Neuron (in vitro differentiated cells): ENCODE data around the gene RGP1.
A peak's percentile ranks its signal among the peaks of the same experiment; 100 is the strongest.

Experiments used
- H2AFZ ChIP-seq: one replicate; pipeline ENCODE4 v1.6.1; 2013; ENCODE audit warnings: low read depth, mild to moderate bottlenecking, inconsistent platforms, low read length, moderate library complexity
- H3K27me3 ChIP-seq: one replicate; pipeline ENCODE4 v1.6.1; 2013; ENCODE audit warnings: low read length; ENCODE audit not compliant: insufficient read depth
- H3K36me3 ChIP-seq: one replicate; pipeline ENCODE4 v1.6.1; 2013; ENCODE audit warnings: low read length; ENCODE audit not compliant: insufficient read depth
- H3K4me1 ChIP-seq: one replicate; pipeline ENCODE4 v1.6.1; 2013; ENCODE audit warnings: low read length; ENCODE audit not compliant: insufficient read depth
- H3K4me3 ChIP-seq: 2 replicates; pipeline ENCODE4 v1.5.1; 2013; ENCODE audit warnings: mild to moderate bottlenecking, low read length, moderate library complexity
- H3K9me3 ChIP-seq: one replicate; pipeline ENCODE4 v1.6.1; 2013; ENCODE audit warnings: low read length

RGP1 gene

GRCh38 chr9:35756275-35757225 lies 7.5 kb downstream of the RGP1 start:
- H3K9me3 ChIP-seq: peaks cover 2% of the 10 kb centered on the region
- H3K36me3 ChIP-seq: peaks cover 44% of the 10 kb centered on the region
- no peak overlapping the region for H2AFZ ChIP-seq
- H3K4me3 ChIP-seq: no peak overlapping the region
- no peaks in the 10 kb centered on the region for H3K4me1 ChIP-seq
- H3K27me3 ChIP-seq: no peaks in the 10 kb centered on the region

- H3K27me3 ChIP-seq: no peaks in the 10 kb centered on the region
- H3K9me3 ChIP-seq: peaks cover 2% of the 10 kb centered on the region
- peak overlapping the region; percentile 1 for H3K4me3 ChIP-seq
- no peaks in the 10 kb centered on the region for H3K4me1 ChIP-seq
- H3K36me3 ChIP-seq: peaks cover 36% of the 10 kb centered on the region
- H2AFZ ChIP-seq: no peak overlapping the region
These were observed 8.3 kb downstream of the RGP1 start for GRCh38 chr9:35757226-35757891.

- no peaks in the 10 kb centered on the region for H3K4me1 ChIP-seq
- peaks cover 31% of the 10 kb centered on the region for H3K36me3 ChIP-seq
- no peak overlapping the region for H3K4me3 ChIP-seq
- H3K9me3 ChIP-seq: peaks cover 2% of the 10 kb centered on the region
- no peak overlapping the region for H2AFZ ChIP-seq
- no peaks in the 10 kb centered on the region for H3K27me3 ChIP-seq
These were observed 8.8 kb downstream of the RGP1 start for GRCh38 chr9:35757892-35758275.

GRCh38 chr9:35758475-35759050 lies 9.5 kb downstream of the RGP1 start:
- Histone ChIP-seq H3K4me1 (no peaks in the 10 kb centered on the region), H3K9me3 (peaks cover 2% of the 10 kb centered on the region), H3K36me3 (peaks cover 24% of the 10 kb centered on the region), H3K4me3 (no peak overlapping the region), H2AFZ (no peak overlapping the region), H3K27me3 (no peaks in the 10 kb centered on the region)

- no peaks in the 10 kb centered on the region for H3K9me3 ChIP-seq
- peaks cover 12% of the 10 kb centered on the region for H3K36me3 ChIP-seq
- H3K27me3 ChIP-seq: no peaks in the 10 kb centered on the region
- no peaks in the 10 kb centered on the region for H3K4me1 ChIP-seq
- no peak overlapping the region for H2AFZ ChIP-seq
- no peak overlapping the region for H3K4me3 ChIP-seq
These were observed 10.7 kb downstream of the RGP1 start for GRCh38 chr9:35759795-35760194.

- no peak overlapping the region for H3K4me3 ChIP-seq
- H3K4me1 ChIP-seq: no peaks in the 10 kb centered on the region
- no peaks in the 10 kb centered on the region for H3K9me3 ChIP-seq
- H2AFZ ChIP-seq: no peak overlapping the region
- H3K36me3 ChIP-seq: peaks cover 6% of the 10 kb centered on the region
- no peaks in the 10 kb centered on the region for H3K27me3 ChIP-seq
These were observed 11.6 kb downstream of the RGP1 start for GRCh38 chr9:35760651-35761050.

- no peak overlapping the region for H3K4me3 ChIP-seq
- H3K4me1 ChIP-seq: no peaks in the 10 kb centered on the region
- H3K27me3 ChIP-seq: no peaks in the 10 kb centered on the region
- no peaks in the 10 kb centered on the region for H3K9me3 ChIP-seq
- H3K36me3 ChIP-seq: no peaks in the 10 kb centered on the region
- H2AFZ ChIP-seq: no peak overlapping the region
These were observed 14.1 kb downstream of the RGP1 start for GRCh38 chr9:35763181-35763580.

GRCh38 chr9:35763803-35764202 lies 14.7 kb downstream of the RGP1 start:
- Histone ChIP-seq H2AFZ (no peak overlapping the region), H3K36me3 (no peaks in the 10 kb centered on the region), H3K27me3 (no peaks in the 10 kb centered on the region), H3K4me3 (no peak overlapping the region), H3K9me3 (no peaks in the 10 kb centered on the region), H3K4me1 (no peaks in the 10 kb centered on the region)

GRCh38 chr9:35766997-35767396 lies 17.9 kb downstream of the RGP1 start:
- Histone ChIP-seq H3K4me3 (no peak overlapping the region), H3K9me3 (no peaks in the 10 kb centered on the region), H3K27me3 (no peaks in the 10 kb centered on the region), H3K36me3 (no peaks in the 10 kb centered on the region), H2AFZ (no peak overlapping the region), H3K4me1 (no peaks in the 10 kb centered on the region)

GRCh38 chr9:35767458-35767857 lies 18.4 kb downstream of the RGP1 start:
- Histone ChIP-seq H3K36me3 (no peaks in the 10 kb centered on the region), H3K27me3 (no peaks in the 10 kb centered on the region), H2AFZ (no peak overlapping the region), H3K4me3 (no peak overlapping the region), H3K4me1 (no peaks in the 10 kb centered on the region), H3K9me3 (no peaks in the 10 kb centered on the region)

GRCh38 chr9:35769763-35770162 lies 20.7 kb downstream of the RGP1 start:
- Histone ChIP-seq H2AFZ (no peak overlapping the region), H3K36me3 (no peaks in the 10 kb centered on the region), H3K4me1 (no peaks in the 10 kb centered on the region), H3K4me3 (no peak overlapping the region), H3K27me3 (no peaks in the 10 kb centered on the region), H3K9me3 (no peaks in the 10 kb centered on the region)

- Histone ChIP-seq H3K4me3 (no peak overlapping the region), H3K36me3 (no peaks in the 10 kb centered on the region), H3K27me3 (no peaks in the 10 kb centered on the region)
These were observed 22.0 kb downstream of the RGP1 start for GRCh38 chr9:35771075-35771433.

GRCh38 chr9:35771534-35771933 lies 22.4 kb downstream of the RGP1 start:
- no peaks in the 10 kb centered on the region for H3K36me3 ChIP-seq
- no peaks in the 10 kb centered on the region for H3K27me3 ChIP-seq
- no peak overlapping the region for H3K4me3 ChIP-seq
- H3K9me3 ChIP-seq: no peaks in the 10 kb centered on the region
- H2AFZ ChIP-seq: no peak overlapping the region
- H3K4me1 ChIP-seq: peaks cover 4% of the 10 kb centered on the region

More at GRCh38 chr9:35771075-35771433, 22.0 kb downstream of the RGP1 start:
- Histone ChIP-seq H3K4me1 (peaks cover 3% of the 10 kb centered on the region), H3K9me3 (no peaks in the 10 kb centered on the region), H2AFZ (no peak overlapping the region)
